Neural progenitor cell (in vitro differentiated cells): ENCODE data around the gene PARP6.

ENCODE experiments used
- CTCF ChIP-seq: fragments of 200-600 bp; sonication (generic); IDR thresholded peaks from 2 replicates; pipeline ENCODE4 v1.5.1; 2017; ENCODE audit warnings: antibody characterized with exemption, mild to moderate bottlenecking
- EZH2 ChIP-seq: fragments of 200-600 bp; sonication (generic); IDR thresholded peaks from 2 replicates; pipeline ENCODE4 v1.6.1; 2017; ENCODE audit warnings: antibody characterized with exemption, mild to moderate bottlenecking, moderate library complexity
- EZH2phosphoT487 ChIP-seq: fragments of 200-600 bp; sonication (generic); IDR thresholded peaks from 2 replicates; pipeline ENCODE4 v1.6.1; 2017; ENCODE audit warnings: antibody characterized with exemption

- TF ChIP-seq EZH2phosphoT487 (no peak), CTCF (no peak), EZH2 (no peak)
Observed at GRCh38 chr15:72307026-72307425, 34.7 kb upstream of the PARP6 start.
